Measurements from ENCODE around the gene CFL2. TPM values are rescaled to one million over a fixed set of nuclear protein-coding genes. Genes with fewer than 3 reads are reported as not detected.
A peak's percentile ranks its signal among the peaks of the same experiment; 100 is the strongest.

Gene CFL2
- total RNA-seq, result 10 to 100 TPM; 36.6 to 99.6 (median 82.3) TPM

GRCh38 chr14:34714320-34715126 lies at the start of gene CFL2:
Gene CFL2, minus strand, starts transcription at chr14:34714593. Its CDS starts 53 bp downstream, at chr14:34714540.
- Histone ChIP-seq H3K4me3 (peak within 1 kb of the TSS; percentile 86 to 99 (median 94)), H3K27ac (peak within 1 kb of the TSS; percentile 96 to 100 (median 98)), H3K9me3 (no peaks in the 10 kb centered on the region), H3K27me3 (no peaks in the 10 kb centered on the region), H3K4me1 (peaks cover 0 to 50% (median 19%) of the 10 kb centered on the region in 4 donors), H3K36me3 (peaks cover 0 to 5% (median 0%) of the 10 kb centered on the region in 3 donors)
- DNase-seq (ENCODE audit: low spot score in 2 of 2), result peak; percentile 59 to 72
- TF ChIP-seq, protein P1, sequence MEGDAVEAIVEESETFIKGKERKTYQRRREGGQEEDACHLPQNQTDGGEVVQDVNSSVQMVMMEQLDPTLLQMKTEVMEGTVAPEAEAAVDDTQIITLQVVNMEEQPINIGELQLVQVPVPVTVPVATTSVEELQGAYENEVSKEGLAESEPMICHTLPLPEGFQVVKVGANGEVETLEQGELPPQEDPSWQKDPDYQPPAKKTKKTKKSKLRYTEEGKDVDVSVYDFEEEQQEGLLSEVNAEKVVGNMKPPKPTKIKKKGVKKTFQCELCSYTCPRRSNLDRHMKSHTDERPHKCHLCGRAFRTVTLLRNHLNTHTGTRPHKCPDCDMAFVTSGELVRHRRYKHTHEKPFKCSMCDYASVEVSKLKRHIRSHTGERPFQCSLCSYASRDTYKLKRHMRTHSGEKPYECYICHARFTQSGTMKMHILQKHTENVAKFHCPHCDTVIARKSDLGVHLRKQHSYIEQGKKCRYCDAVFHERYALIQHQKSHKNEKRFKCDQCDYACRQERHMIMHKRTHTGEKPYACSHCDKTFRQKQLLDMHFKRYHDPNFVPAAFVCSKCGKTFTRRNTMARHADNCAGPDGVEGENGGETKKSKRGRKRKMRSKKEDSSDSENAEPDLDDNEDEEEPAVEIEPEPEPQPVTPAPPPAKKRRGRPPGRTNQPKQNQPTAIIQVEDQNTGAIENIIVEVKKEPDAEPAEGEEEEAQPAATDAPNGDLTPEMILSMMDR (IDR thresholded peaks at IDR 0.05), result peak in 1 of 5 experiments; percentile 29
- TF ChIP-seq EP300 (IDR thresholded peaks at IDR 0.05) (peak in 1 of 2 donors; percentile 91), POLR2A (IDR thresholded peaks at IDR 0.05) (peak; percentile 79 to 88)
- WGBS, 2 donors, result 0 to 1% methylated on average over 47 to 72 of the region's 76 CpGs

GRCh38 chr14:34755215-34755614 lies 40.8 kb upstream of the CFL2 start:
- no peaks in the 10 kb centered on the region for H3K4me1 ChIP-seq
- no peaks in the 10 kb centered on the region for H3K27me3 ChIP-seq
- WGBS, 2 donors, result 97 to 98% methylated on average over 2 of the region's 2 CpGs
- no peak for TF ChIP-seq POLR2A (IDR thresholded peaks at IDR 0.05)
- TF ChIP-seq, protein P1 (IDR thresholded peaks at IDR 0.05), result no peak
- no peak for TF ChIP-seq EP300 (IDR thresholded peaks at IDR 0.05)
- H3K9me3 ChIP-seq, result no peaks in the 10 kb centered on the region
- H3K27ac ChIP-seq, result no peak overlapping the region
- no peak for DNase-seq (ENCODE audit: low spot score in 2 of 2)
- H3K4me3 ChIP-seq, result no peak overlapping the region
- H3K36me3 ChIP-seq, result peaks cover 0 to 60% (median 0%) of the 10 kb centered on the region in 3 donors

DNA sequence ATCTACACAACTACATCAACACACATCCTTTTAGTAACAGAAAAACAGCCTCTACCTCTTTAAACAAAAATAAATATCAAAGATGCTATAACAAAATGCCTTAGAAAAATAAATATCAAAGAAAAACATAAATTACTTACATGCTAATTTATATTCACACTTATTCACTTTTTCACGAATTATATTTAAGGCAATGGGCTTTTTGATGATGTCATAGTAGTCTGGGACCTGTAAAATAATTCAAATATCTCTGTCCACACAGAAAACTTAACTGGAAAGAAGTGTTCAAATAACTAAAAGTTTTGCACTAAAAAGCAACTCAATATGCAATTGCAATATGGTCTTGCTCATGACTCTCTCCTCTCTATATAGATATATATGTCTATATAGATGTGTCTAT lies 40.3 kb upstream of the CFL2 start:
- 92 to 95% methylated on average over 1 of the region's 1 CpG for WGBS, 2 donors
- Histone ChIP-seq H3K27me3 (no peaks in the 10 kb centered on the region), H3K4me3 (no peak overlapping the region), H3K9me3 (no peaks in the 10 kb centered on the region), H3K36me3 (peaks cover 0 to 54% (median 0%) of the 10 kb centered on the region in 3 donors), H3K27ac (no peak overlapping the region), H3K4me1 (no peaks in the 10 kb centered on the region)
- TF ChIP-seq EP300 (IDR thresholded peaks at IDR 0.05) (no peak), POLR2A (IDR thresholded peaks at IDR 0.05) (no peak)
- TF ChIP-seq, protein P1 (IDR thresholded peaks at IDR 0.05), result no peak
- DNase-seq (ENCODE audit: low spot score in 2 of 2), result no peak

DNA sequence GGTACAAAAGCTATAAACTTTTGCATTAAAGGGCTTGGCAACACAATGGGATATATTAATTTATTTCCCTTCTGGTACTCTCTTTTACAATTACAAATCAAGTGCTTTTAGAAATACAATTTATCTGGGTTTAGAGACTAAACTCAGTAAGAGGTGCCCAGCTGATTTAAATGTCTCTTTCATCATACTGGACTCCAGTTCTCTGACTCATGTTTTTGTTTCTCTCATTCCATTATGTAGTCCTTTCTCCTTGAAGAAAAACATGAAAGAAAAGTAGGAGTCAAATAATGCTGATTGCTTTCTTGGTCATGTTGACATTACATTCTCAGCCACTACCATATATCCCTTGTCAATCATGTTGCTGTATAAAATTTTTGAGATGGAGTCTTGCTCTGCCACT lies 36.3 kb upstream of the CFL2 start:
- no peak for TF ChIP-seq EP300 (IDR thresholded peaks at IDR 0.05)
- no peak overlapping the region for H3K27ac ChIP-seq
- H3K36me3 ChIP-seq, result peaks cover 0 to 22% (median 0%) of the 10 kb centered on the region in 3 donors
- H3K4me3 ChIP-seq, result no peak overlapping the region
- no peaks in the 10 kb centered on the region for H3K4me1 ChIP-seq
- H3K9me3 ChIP-seq, result no peaks in the 10 kb centered on the region
- no peak for DNase-seq (ENCODE audit: low spot score in 2 of 2)
- no peaks in the 10 kb centered on the region for H3K27me3 ChIP-seq

GRCh38 chr14:34750233-34750632 lies 35.8 kb upstream of the CFL2 start:
- Histone ChIP-seq H3K9me3 (no peaks in the 10 kb centered on the region), H3K27ac (no peak overlapping the region), H3K4me3 (no peak overlapping the region), H3K27me3 (no peaks in the 10 kb centered on the region), H3K36me3 (peaks cover 0 to 17% (median 0%) of the 10 kb centered on the region in 3 donors), H3K4me1 (no peaks in the 10 kb centered on the region)
- TF ChIP-seq EP300 (IDR thresholded peaks at IDR 0.05) (no peak), POLR2A (IDR thresholded peaks at IDR 0.05) (no peak)
- TF ChIP-seq, protein P1 (IDR thresholded peaks at IDR 0.05), result no peak
- no peak for DNase-seq (ENCODE audit: low spot score in 2 of 2)
- WGBS, 2 donors, result 93 to 97% methylated on average over 2 of the region's 2 CpGs

Measured in tibial nerve (tissue), 4 donors.